DMS79 (cell line): ENCODE measurements around the gene SGO2.
A peak's percentile ranks its signal among the peaks of the same experiment; 100 is the strongest.
"Not testable (repeated sequence)": the region's sequence is repeated elsewhere in the genome, so short reads cannot be mapped to it uniquely, and the experiment has no call there.

ENCODE experiments used
- DNase-seq: peaks from one replicate; lab custom pipeline; 2025; lab: John Stamatoyannopoulos, UW

SGO2 gene

GRCh38 chr2:200525066-200525465, 941 bp upstream of the SGO2 start:
- no peak for DNase-seq

- no peak for DNase-seq
Observed at GRCh38 chr2:200525551-200525881, 491 bp upstream of the SGO2 start.

DNA sequence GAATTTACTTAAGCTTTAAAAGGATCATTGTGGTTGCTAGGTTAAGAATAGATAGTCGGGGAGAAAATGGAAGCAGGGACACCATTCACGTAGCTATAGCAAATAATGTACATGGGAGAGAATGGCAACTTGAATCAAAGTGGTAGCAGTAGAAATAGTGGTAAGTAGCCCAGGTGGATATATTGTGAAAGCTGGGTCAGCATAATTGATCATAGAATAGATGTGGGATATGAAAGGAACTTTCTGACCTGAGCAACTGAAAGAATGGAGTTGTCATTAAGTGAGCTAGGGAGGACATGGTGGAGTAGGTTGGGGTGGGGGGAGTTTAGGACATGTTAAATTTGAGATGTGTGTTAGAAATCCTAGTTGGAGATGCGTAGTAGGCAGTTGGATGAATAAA, 2.2 kb downstream of the SGO2 start:
- DNase-seq = no peak

DNA sequence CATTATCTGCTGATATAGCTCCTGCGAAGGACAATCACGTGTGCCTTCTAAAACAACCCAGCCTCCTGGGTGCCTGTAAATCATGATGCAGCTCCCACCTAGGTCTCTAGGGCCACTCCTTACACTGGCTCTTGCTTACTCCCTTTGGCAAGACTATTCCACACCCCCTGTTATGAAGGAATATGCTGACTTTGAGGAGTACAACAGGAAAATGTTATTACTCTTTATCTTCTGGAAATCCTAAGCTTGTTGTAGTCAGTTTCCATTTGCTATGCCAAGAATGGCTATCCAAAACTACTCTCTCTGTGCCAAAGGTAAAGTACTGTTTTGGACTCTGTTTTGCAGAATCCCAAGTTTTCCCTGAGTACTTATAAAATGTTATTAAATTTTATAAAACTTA, 7.7 kb downstream of the SGO2 start:
- no peak for DNase-seq

GRCh38 chr2:200534572-200534971, 8.6 kb downstream of the SGO2 start:
- DNase-seq = no peak

GRCh38 chr2:200538139-200538538, 12.1 kb downstream of the SGO2 start:
- no peak for DNase-seq

- DNase-seq = no peak
Observed at GRCh38 chr2:200540793-200541192, 14.8 kb downstream of the SGO2 start.

GRCh38 chr2:200566596-200566995, 40.6 kb downstream of the SGO2 start:
- DNase-seq = not testable (repeated sequence)

- no peak for DNase-seq
Observed at GRCh38 chr2:200567932-200568331, 41.9 kb downstream of the SGO2 start.

- DNase-seq = no peak
Observed at GRCh38 chr2:200575957-200576356, 50.0 kb downstream of the SGO2 start.

DNA sequence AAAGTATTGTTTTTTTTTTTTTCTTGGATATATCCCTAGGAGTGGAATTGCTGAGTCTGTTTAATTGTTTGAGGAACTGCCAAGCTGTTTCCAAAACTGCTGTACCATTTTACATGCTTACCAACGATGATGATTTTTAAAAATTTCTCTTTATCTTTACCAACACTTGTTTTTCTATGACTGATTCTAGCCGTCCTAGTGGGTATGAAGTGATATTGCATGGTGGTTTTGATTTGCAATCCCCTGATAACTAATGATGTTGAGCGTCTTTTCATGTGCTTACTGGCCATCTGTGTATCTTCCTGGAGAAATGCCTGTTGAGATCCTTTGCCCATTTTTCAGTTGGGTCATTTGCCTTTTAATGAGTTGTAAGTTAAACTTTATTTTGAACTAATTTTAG, 51.0 kb downstream of the SGO2 start:
- no peak for DNase-seq

- DNase-seq = no peak
Observed at GRCh38 chr2:200578778-200579177, 52.8 kb downstream of the SGO2 start.

- DNase-seq = no peak
Observed at GRCh38 chr2:200584639-200585038, 58.6 kb downstream of the SGO2 start.

DNA sequence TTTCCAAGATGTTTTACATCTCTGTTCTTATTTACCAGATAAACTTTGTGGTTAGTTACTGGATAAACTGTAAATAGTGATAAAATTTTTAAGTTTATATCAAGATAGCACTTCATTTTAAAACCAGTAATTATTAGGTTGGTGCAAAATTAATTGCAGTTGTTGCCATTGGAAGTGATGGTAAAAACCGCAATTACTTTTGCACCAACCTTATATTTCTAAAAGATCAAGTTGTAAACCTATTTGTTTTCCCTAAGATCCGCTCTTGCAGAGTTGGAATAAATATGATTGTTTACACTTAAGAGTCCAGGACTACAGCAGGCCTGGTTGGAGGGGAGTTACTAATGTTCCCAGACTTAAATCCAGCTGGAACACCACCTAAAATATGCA, 59.3 kb downstream of the SGO2 start:
- DNase-seq = no peak

GRCh38 chr2:200585730-200586643, 60.0 kb downstream of the SGO2 start, which contains the start of gene AOX1:
Gene AOX1, plus strand, starts transcription at chr2:200586014. Its CDS starts 95 bp downstream, at chr2:200586109.
- DNase-seq = peak; percentile 15

GRCh38 chr2:200586644-200586975, 60.6 kb downstream of the SGO2 start:
- no peak for DNase-seq

- no peak for DNase-seq
Observed at GRCh38 chr2:200587007-200587616, 61.1 kb downstream of the SGO2 start.

- no peak for DNase-seq
Observed at GRCh38 chr2:200588076-200588678, 62.2 kb downstream of the SGO2 start.

DNA sequence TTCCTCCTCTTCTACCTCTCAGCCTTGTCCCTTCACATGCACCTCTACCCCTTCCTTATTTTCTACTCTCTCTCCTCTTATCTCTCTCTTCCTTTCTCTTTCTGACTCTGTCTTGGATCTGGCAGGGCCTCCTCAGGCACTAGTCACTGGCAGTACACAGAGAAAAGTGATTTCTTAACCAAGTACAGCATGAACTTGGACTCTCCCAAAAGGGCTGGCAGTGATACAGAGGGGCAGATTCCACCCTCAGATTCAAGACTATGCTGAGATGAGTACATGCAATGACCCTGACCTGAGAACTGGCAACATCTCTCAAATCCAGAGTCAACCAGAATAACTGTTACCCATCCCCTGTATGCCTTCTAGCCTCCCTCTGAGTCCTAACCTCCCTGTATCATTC, 64.1 kb downstream of the SGO2 start:
- no peak for DNase-seq

DNA sequence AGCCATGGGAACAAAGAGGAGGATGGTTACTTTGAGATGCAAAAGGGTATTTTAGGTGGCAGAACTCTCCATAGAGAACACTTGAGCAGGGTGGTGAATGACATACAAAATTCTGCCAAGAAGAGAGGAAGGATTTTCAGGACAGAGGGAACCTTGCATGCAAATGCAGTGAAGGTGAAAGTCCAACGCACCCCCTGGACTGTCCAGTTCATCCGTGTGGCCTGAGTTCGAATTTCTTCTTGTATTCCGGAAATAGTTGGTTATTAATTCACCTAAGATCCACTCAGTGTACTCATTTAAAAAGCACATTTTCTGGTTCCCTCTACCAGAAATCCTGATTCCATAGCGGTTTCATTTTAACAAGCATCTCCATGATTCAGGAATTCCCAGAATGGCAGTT, 65.3 kb downstream of the SGO2 start:
- no peak for DNase-seq

DNA sequence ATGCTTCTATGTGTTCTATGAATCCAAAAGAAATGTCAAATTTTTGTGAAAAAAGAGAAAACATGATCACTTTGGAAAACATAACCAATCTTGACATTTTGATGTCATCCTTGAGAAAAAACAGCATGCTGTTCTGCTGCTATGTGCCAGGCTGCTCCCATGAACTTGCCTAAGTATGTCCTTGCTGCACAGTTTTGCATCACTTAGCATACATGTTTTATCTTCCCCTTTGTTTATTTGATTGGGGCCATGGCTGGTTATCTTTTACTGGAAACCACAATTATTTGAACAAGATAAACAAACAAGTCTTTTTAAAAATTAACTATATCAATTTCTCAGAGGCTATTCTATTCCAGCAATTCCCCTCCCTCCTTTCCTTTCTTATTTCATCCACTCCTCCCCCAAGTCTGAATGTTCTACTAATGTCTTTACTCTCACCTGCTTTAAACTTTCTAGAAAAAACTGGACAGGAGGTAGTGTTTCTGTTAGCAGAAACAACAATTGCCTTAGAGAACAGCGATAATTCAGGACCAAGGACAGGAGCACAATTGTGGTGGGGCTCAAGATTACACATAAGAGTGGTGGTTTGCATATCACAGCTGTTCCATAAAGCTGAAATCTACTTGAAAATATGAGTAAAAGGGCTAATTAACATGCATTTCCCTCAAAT, 66.5 kb downstream of the SGO2 start:
- DNase-seq = no peak

- DNase-seq = no peak
Observed at GRCh38 chr2:200593905-200594304, 67.9 kb downstream of the SGO2 start.

GRCh38 chr2:200595913-200596312, 69.9 kb downstream of the SGO2 start:
- no peak for DNase-seq
